Vagina (tissue), 2 donors: ENCODE data around the gene TPT1. TPM values are rescaled to one million over a fixed set of nuclear protein-coding genes. Genes with fewer than 3 reads are reported as not detected.

Experiments
- DNase-seq, 2 donors: peaks; one replicate each; pipeline ENCODE4 v3.0.0-alpha.2; 2017; ENCODE audit errors: extremely low spot score in 2 of 2
- H3K27ac ChIP-seq: fragments of 200-600 bp; sonication (generic); one replicate; pipeline ENCODE4 v1.5.1; 2019
- H3K27me3 ChIP-seq: fragments of 200-600 bp; sonication (generic); one replicate; pipeline ENCODE4 v1.5.1; 2019
- H3K36me3 ChIP-seq, 2 donors: fragments of 200-600 bp; sonication (generic); one replicate each; pipeline ENCODE4 v1.5.1; 2017 to 2019
- H3K4me1 ChIP-seq: fragments of 200-600 bp; sonication (generic); one replicate; pipeline ENCODE4 v1.5.1; 2019
- H3K4me3 ChIP-seq, 2 donors: fragments of 200-600 bp; sonication (generic); 1 replicate in 1 of 2; 2 replicates in 1 of 2; pipeline ENCODE4 v1.5.1; 2016 to 2019
- H3K9me3 ChIP-seq: fragments of 200-600 bp; sonication (generic); one replicate; pipeline ENCODE4 v1.5.1; 2019
- POLR2A ChIP-seq, 2 donors: fragments of 450-650 bp; IDR thresholded peaks; one replicate each; pipeline ENCODE4 v1.6.1; 2017; ENCODE audit warnings: antibody characterized with exemption in 2 of 2, mild to moderate bottlenecking in 2 of 2, moderate library complexity in 2 of 2
- POLR2AphosphoS5 ChIP-seq, 2 donors: sonication (generic); formaldehyde crosslinking; IDR thresholded peaks; one replicate each; pipeline ENCODE4 v1.9.0; 2017; ENCODE audit warnings: antibody characterized with exemption in 2 of 2, mild to moderate bottlenecking in 2 of 2, low read depth in 1 of 2; ENCODE audit not compliant: insufficient read depth in 1 of 2
- intact Hi-C: fragments of 100-400 bp; cut with DNase I; formaldehyde crosslinking; loops from one replicate; pipeline ENCODE4 v1.15.1; 2023
- total RNA-seq: library from RNA; depleted of rRNA; stranded (reverse); fragments of >200 nt; gene quantifications from one replicate; pipeline ENCODE4 v1.2.3, GENCODE V29; 2016
- TF ChIP-seq, protein P1 (sequence below), 3 experiments: fragments of 450-650 bp in 2 of 3; fragments of 200-600 bp in 1 of 3; sonication (generic) in 1 of 3; IDR thresholded peaks; one replicate each; pipeline ENCODE4 v1.5.1; 2017 to 2019; ENCODE audit warnings: antibody characterized with exemption in 3 of 3, mild to moderate bottlenecking in 2 of 3, moderate library complexity in 2 of 3

The TPT1 gene
- total RNA-seq, 1 donor from 2014 or later: 3,952 TPM

DNA sequence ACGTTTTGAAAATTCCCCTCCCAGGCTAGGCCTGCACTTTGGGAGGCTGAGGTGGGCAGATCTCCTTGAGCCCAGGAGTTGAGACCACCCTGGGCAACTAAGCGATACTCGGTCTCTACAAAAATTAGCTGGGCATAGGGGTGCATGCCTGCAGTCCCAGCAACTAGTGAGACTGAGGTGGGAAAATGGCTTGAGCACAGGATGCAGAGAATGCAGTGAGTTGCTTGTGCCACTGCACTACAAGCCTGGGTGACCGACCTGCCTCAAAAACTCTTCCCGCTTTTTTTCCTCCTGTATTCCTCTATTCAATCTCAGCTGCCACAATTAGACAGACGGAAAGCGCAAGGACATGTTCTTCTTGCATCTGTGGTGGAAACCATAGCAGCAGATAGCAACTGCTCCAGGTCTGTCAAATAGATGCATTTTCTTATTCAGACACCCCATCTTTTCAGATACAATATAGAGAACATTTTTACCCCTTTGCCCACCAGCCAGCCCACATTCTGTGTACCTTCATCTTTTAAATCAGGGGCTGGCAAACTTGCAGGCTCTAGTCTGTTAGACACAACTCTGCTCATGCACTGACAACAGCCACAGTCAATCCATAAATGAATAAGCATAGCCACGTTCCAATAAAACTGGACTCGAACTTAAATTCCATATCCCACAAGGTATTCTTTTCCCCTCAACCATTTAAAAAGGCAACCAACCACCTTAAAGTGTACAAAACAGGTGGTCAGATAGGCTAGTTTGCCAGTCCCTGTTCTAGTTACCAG, 4.8 kb downstream of the TPT1 start:
- Histone ChIP-seq H3K36me3 (peaks cover 0 to 54% of the 10 kb centered on the region in 2 donors), H3K27me3 (no peaks in the 10 kb centered on the region), H3K4me1 (peaks cover 87% of the 10 kb centered on the region), H3K9me3 (no peaks in the 10 kb centered on the region), H3K4me3 (no peak overlapping the region), H3K27ac (no peak overlapping the region)
- no peak for DNase-seq
- intact Hi-C loops: no loop called here
- TF ChIP-seq, protein P1, sequence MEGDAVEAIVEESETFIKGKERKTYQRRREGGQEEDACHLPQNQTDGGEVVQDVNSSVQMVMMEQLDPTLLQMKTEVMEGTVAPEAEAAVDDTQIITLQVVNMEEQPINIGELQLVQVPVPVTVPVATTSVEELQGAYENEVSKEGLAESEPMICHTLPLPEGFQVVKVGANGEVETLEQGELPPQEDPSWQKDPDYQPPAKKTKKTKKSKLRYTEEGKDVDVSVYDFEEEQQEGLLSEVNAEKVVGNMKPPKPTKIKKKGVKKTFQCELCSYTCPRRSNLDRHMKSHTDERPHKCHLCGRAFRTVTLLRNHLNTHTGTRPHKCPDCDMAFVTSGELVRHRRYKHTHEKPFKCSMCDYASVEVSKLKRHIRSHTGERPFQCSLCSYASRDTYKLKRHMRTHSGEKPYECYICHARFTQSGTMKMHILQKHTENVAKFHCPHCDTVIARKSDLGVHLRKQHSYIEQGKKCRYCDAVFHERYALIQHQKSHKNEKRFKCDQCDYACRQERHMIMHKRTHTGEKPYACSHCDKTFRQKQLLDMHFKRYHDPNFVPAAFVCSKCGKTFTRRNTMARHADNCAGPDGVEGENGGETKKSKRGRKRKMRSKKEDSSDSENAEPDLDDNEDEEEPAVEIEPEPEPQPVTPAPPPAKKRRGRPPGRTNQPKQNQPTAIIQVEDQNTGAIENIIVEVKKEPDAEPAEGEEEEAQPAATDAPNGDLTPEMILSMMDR (IDR thresholded peaks at IDR 0.05): no peak
- peak in 1 of 2 donors; percentile 45 for TF ChIP-seq POLR2AphosphoS5 (IDR thresholded peaks at IDR 0.05; ENCODE audit: insufficient read depth in 1 of 2, low read depth in 1 of 2)

DNA sequence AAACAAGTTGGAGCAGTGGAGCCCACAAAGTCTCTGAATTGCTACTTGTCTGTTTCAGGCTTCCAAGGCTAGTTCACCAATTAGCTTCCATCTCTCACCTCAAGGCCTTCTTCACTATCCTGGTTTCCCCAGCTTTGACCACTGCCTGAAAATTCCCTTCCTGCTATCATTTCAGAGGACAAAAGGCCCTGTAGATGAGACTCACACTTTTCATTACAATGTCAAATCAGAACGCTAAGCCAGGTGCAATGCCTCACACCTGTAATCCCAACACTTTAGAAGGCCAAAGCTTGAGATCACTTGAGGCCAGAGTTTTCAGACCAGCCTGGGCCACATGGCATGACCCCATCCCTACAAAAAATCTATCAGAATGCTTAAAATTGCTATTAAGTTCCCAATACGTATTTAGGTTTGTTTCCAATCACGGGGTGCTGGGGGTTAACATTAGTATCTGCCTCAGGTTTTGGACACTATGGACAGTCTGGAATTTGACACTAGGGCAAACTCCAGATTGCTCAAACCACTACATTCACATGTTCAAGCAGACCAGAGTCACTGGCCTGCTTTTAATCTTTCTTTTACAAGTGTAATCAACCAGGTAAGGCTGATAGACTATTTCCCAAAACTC, 5.5 kb downstream of the TPT1 start:
- DNase-seq: no peak
- no peak overlapping the region for H3K4me3 ChIP-seq
- H3K9me3 ChIP-seq: no peaks in the 10 kb centered on the region
- intact Hi-C loops: no loop called here
- H3K36me3 ChIP-seq: peaks cover 0 to 54% of the 10 kb centered on the region in 2 donors
- H3K4me1 ChIP-seq: peaks cover 87% of the 10 kb centered on the region
- TF ChIP-seq POLR2A (IDR thresholded peaks at IDR 0.05) (no peak), POLR2AphosphoS5 (IDR thresholded peaks at IDR 0.05; ENCODE audit: insufficient read depth in 1 of 2, low read depth in 1 of 2) (no peak)
- TF ChIP-seq, protein P1 (IDR thresholded peaks at IDR 0.05): no peak
- no peak overlapping the region for H3K27ac ChIP-seq
- no peaks in the 10 kb centered on the region for H3K27me3 ChIP-seq

DNA sequence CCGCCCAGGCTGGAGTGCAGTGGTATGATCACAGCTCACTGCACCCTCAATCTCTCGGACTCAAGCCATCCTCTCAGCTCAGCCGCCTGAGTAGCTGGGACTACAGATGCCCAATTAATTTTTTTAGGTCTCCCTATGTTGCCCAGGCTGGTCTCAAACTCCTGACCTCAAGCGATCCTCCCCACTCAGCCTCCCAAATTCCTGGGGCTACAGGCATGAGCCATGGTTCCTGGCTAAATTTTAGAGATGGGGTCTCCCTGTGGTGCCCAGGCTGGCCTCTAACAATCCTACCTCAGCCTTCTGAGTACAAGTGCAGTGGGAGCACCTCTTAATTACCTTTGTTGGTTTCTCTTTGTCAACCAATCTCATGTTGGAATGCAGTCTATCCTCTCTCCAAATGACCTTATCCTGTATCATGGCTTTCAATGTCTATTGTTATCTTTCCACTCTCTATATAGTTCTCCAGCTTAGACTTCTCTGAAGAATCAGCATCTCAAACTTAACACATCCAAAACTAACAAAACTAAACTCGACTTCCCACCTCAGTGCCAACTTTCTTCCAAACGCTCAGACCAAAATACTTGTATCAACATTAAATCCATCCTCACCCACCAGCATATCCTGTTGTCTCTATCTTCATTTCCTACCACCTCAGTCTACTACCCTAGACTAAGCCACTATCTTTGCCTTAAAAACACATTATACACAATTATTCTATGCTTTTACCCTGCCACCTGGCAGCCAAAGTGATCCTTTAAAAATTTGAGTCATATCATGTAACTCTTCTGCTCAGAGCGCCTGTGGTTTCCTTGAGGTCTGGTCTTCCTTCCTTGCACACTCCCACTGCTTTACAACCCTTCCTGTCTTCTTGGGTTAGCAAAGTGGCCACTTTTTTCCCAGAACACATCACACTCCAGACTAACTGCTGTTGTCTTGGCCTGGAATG, 6.7 kb downstream of the TPT1 start:
- H3K9me3 ChIP-seq: no peaks in the 10 kb centered on the region
- intact Hi-C loops: no loop called here
- TF ChIP-seq POLR2AphosphoS5 (IDR thresholded peaks at IDR 0.05; ENCODE audit: insufficient read depth in 1 of 2, low read depth in 1 of 2): no peak
- TF ChIP-seq, protein P1 (IDR thresholded peaks at IDR 0.05): no peak
- TF ChIP-seq POLR2A (IDR thresholded peaks at IDR 0.05): no peak
- H3K4me1 ChIP-seq: peaks cover 89% of the 10 kb centered on the region
- no peaks in the 10 kb centered on the region for H3K27me3 ChIP-seq
- H3K36me3 ChIP-seq: peaks cover 0 to 45% of the 10 kb centered on the region in 2 donors
- no peak for DNase-seq
- no peak overlapping the region for H3K27ac ChIP-seq
- no peak overlapping the region for H3K4me3 ChIP-seq

DNA sequence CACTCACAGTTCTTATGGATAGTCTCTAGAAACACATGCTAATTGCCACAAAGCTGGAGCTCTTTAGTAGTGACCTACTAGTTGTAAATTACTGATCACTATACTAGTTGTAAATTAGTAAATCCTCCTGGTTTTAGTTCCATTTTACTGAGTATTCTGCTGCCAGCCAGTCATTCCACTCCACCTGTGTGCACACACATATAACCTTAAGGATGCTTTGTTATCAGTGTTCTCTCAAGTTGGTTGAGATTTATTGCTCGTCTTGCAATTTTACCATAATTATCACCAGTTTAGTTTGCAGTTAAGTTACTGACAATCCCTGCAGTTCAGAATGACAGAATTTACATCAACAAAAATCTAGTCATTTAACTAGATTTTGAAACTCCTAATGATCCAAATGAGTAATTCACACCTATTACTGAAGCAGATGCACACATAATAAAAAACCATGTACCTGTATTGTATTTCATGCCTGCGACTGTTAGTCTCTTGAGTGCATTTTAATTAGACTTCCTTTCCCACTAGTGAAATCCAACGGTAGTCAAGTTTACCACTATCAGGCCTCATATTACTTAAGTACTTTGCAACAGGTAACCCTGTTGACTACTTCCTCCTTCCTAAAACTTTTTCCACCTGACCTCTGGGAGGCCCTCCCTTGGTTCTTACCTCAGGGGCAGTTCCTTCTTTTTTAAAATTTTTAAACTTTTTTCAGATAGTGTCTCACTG, 7.6 kb downstream of the TPT1 start:
- H3K27ac ChIP-seq: no peak overlapping the region
- peaks cover 82% of the 10 kb centered on the region for H3K4me1 ChIP-seq

More for the DNA sequence above, 7.6 kb downstream of the TPT1 start:
- Histone ChIP-seq H3K4me3 (no peak overlapping the region), H3K9me3 (no peaks in the 10 kb centered on the region), H3K27me3 (no peaks in the 10 kb centered on the region), H3K36me3 (peaks cover 0 to 37% of the 10 kb centered on the region in 2 donors)
- TF ChIP-seq, protein P1 (IDR thresholded peaks at IDR 0.05): no peak
- TF ChIP-seq POLR2AphosphoS5 (IDR thresholded peaks at IDR 0.05; ENCODE audit: insufficient read depth in 1 of 2, low read depth in 1 of 2) (no peak), POLR2A (IDR thresholded peaks at IDR 0.05) (no peak)
- intact Hi-C loops: no loop called here
- no peak for DNase-seq
